Panc1 (cell line): ENCODE results near the gene FUS. TPM values are rescaled to one million over a fixed set of nuclear protein-coding genes. Genes with fewer than 3 reads are reported as not detected.

Source experiments
- ATAC-seq: fragments of 200-7000 bp; cut with Tn5 transposase; 2 replicates; pipeline ENCODE4 v1.9.1; 2020; ENCODE audit warnings: mild to moderate bottlenecking, moderate library complexity
- BruUV-seq: library from RNA; stranded (reverse); fragments of 400-500 nt; replicated peaks from 2 replicates; lab custom pipeline; 2021; lab: Mats Ljungman, UMichigan
- CTCF ChIA-PET: fragments of 300-600 bp; sonication (Branson Sonifier 250); formaldehyde crosslinking; loops from one replicate; lab custom pipeline; 2022; ENCODE audit warnings: antibody characterized with exemption; lab: Charles Lee
- POLR2A ChIA-PET: fragments of 300-600 bp; sonication (Branson Sonifier 250); formaldehyde crosslinking; loops from one replicate; lab custom pipeline; 2022; ENCODE audit warnings: antibody characterized with exemption; lab: Charles Lee
- DNase-seq: peaks from one replicate; pipeline ENCODE4 v3.0.0-alpha.2; 2010; ENCODE audit warnings: low read depth, low spot score
- H3K27ac ChIP-seq: 2 replicates; pipeline ENCODE4 v1.5.1; 2011; ENCODE audit warnings: mild to moderate bottlenecking, low read length, inconsistent platforms
- H3K27me3 ChIP-seq: fragments of 200-500 bp; sonication (Bioruptor generic); 2 replicates; pipeline ENCODE4 v1.6.0; 2014; ENCODE audit warnings: low read length, inconsistent platforms; ENCODE audit not compliant: control insufficient read depth, insufficient read depth
- H3K36me3 ChIP-seq: fragments of 200-500 bp; sonication (Bioruptor generic); 2 replicates; pipeline ENCODE4 v1.5.1; 2014; ENCODE audit warnings: inconsistent platforms, mild to moderate bottlenecking, low read length, moderate library complexity; ENCODE audit not compliant: control insufficient read depth, insufficient read depth
- H3K4me1 ChIP-seq: 2 replicates; pipeline ENCODE4 v1.5.1; 2011; ENCODE audit warnings: inconsistent platforms, mild to moderate bottlenecking, low read length, moderate library complexity; ENCODE audit not compliant: control insufficient read depth, insufficient read depth
- H3K4me3 ChIP-seq, 2 experiments: 2 replicates each; pipeline ENCODE4 v1.5.1; 2011 to 2012; ENCODE audit warnings: low read depth in 2 of 2, low read length in 2 of 2, mild to moderate bottlenecking in 2 of 2, inconsistent platforms in 1 of 2, moderate library complexity in 1 of 2
- H3K9me3 ChIP-seq: fragments of 200-500 bp; sonication (Bioruptor generic); 2 replicates; pipeline ENCODE4 v1.5.1; 2014; ENCODE audit warnings: low read depth, mild to moderate bottlenecking, inconsistent platforms, low read length, moderate library complexity; ENCODE audit not compliant: control insufficient read depth, insufficient read depth
- POLR2AphosphoS5 ChIP-seq: IDR thresholded peaks from 2 replicates; pipeline ENCODE4 v1.6.1; 2012; ENCODE audit warnings: mild to moderate bottlenecking, low read depth, low read length, moderate library complexity
- SIN3A ChIP-seq: IDR thresholded peaks from 2 replicates; pipeline ENCODE4 v1.6.1; 2012; ENCODE audit warnings: low read depth, mild to moderate bottlenecking, low read length, moderate library complexity, borderline replicate concordance; ENCODE audit not compliant: insufficient read depth
- TCF7L2 ChIP-seq: IDR thresholded peaks from 2 replicates; pipeline ENCODE4 v1.6.1; 2011; ENCODE audit warnings: mild to moderate bottlenecking, low read depth, low read length, inconsistent platforms
- in situ Hi-C: cut with HindIII; loops from 2 replicates; pipeline ENCODE4 v1.10.0; 2016; ENCODE audit warnings: low sequenced_read_pairs, low pct_unique_long_range_greater_than_20kb
- intact Hi-C: fragments of 100-400 bp; cut with micrococcal nuclease; formaldehyde crosslinking; loops from one replicate; pipeline ENCODE4 v1.10.0; 2022; ENCODE audit not compliant: unreplicated experiment
- total RNA-seq: library from RNA; stranded (reverse); gene quantifications from one replicate; pipeline ENCODE4 v1.2.1, GENCODE V29; 2021; ENCODE audit not compliant: unreplicated experiment
- TF ChIP-seq, protein P1 (sequence below), 2 experiments: IDR thresholded peaks; 2 replicates each; pipeline ENCODE4 v1.6.1; 2011 to 2012; ENCODE audit warnings: low read depth in 2 of 2, control low read depth in 1 of 2, low read length in 1 of 2, mild to moderate bottlenecking in 1 of 2, moderate library complexity in 1 of 2; ENCODE audit not compliant: insufficient read depth in 1 of 2
- TF ChIP-seq, protein P2 (sequence below): fragments of 450-650 bp; IDR thresholded peaks from 2 replicates; pipeline ENCODE4 v1.5.1; 2017; ENCODE audit warnings: mild to moderate bottlenecking

The FUS gene
- total RNA-seq, 1 experiment from 2014 or later = 441 TPM

DNA sequence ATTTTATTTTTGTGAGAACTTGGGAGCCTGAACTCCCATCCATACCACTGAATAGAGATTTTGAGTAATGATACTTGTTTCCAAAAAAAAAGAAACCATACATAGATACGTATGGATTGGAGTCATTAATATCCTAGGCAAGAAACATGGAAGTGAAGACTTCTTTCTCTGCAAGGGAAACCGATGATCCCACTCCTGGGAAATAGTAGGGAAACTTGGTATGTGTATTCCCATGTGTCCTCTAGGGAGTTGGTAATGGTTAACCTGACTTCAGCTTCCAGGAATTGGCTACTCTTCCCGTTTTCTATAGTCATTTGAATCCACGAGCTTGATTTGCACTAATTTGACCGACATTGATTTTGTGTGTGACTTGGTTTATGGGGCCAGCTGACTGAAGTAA, 5.4 kb downstream of the FUS start:
- ATAC-seq (no peak), DNase-seq (no peak)
- no TSS peak for BruUV-seq
- no peak overlapping the region for H3K27ac ChIP-seq
- H3K4me3 ChIP-seq = no peak overlapping the region
- ChIA-PET POLR2A (no interaction called here), CTCF (no interaction called here)
- H3K36me3 ChIP-seq = peaks cover 75% of the 10 kb centered on the region
- TF ChIP-seq, protein P1, sequence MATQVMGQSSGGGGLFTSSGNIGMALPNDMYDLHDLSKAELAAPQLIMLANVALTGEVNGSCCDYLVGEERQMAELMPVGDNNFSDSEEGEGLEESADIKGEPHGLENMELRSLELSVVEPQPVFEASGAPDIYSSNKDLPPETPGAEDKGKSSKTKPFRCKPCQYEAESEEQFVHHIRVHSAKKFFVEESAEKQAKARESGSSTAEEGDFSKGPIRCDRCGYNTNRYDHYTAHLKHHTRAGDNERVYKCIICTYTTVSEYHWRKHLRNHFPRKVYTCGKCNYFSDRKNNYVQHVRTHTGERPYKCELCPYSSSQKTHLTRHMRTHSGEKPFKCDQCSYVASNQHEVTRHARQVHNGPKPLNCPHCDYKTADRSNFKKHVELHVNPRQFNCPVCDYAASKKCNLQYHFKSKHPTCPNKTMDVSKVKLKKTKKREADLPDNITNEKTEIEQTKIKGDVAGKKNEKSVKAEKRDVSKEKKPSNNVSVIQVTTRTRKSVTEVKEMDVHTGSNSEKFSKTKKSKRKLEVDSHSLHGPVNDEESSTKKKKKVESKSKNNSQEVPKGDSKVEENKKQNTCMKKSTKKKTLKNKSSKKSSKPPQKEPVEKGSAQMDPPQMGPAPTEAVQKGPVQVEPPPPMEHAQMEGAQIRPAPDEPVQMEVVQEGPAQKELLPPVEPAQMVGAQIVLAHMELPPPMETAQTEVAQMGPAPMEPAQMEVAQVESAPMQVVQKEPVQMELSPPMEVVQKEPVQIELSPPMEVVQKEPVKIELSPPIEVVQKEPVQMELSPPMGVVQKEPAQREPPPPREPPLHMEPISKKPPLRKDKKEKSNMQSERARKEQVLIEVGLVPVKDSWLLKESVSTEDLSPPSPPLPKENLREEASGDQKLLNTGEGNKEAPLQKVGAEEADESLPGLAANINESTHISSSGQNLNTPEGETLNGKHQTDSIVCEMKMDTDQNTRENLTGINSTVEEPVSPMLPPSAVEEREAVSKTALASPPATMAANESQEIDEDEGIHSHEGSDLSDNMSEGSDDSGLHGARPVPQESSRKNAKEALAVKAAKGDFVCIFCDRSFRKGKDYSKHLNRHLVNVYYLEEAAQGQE (IDR thresholded peaks at IDR 0.05; ENCODE audit: insufficient read depth in 1 of 2, low read depth in 2 of 2, low read length in 1 of 2) = no peak
- TF ChIP-seq SIN3A (no peak), TCF7L2 (no peak), POLR2AphosphoS5 (no peak)
- TF ChIP-seq, protein P2, sequence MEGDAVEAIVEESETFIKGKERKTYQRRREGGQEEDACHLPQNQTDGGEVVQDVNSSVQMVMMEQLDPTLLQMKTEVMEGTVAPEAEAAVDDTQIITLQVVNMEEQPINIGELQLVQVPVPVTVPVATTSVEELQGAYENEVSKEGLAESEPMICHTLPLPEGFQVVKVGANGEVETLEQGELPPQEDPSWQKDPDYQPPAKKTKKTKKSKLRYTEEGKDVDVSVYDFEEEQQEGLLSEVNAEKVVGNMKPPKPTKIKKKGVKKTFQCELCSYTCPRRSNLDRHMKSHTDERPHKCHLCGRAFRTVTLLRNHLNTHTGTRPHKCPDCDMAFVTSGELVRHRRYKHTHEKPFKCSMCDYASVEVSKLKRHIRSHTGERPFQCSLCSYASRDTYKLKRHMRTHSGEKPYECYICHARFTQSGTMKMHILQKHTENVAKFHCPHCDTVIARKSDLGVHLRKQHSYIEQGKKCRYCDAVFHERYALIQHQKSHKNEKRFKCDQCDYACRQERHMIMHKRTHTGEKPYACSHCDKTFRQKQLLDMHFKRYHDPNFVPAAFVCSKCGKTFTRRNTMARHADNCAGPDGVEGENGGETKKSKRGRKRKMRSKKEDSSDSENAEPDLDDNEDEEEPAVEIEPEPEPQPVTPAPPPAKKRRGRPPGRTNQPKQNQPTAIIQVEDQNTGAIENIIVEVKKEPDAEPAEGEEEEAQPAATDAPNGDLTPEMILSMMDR = no peak
- no peaks in the 10 kb centered on the region for H3K27me3 ChIP-seq
- H3K4me1 ChIP-seq = peaks cover 13% of the 10 kb centered on the region
- in situ Hi-C loops (no loop called here), intact Hi-C loops (no loop called here)
- no peaks in the 10 kb centered on the region for H3K9me3 ChIP-seq

DNA sequence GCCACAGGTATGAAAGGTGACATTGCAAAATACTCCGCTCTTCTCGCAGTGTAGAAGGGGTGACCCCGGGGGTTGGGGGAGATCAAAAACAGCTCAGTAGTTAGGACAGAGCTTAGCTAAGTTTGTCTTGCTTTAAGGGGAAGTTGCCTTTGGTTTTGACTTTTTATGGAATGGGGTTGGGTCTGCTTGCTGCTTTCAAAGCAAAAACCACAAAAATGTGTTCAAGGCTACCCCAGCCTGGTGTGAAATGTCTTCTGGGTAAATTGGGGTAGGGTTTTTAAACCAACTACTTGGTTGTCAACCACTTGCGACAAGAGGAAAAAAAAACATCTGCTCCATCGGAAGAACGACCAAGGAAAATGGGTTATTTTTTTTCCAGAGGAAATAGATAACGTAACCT, 6.2 kb downstream of the FUS start:
- intact Hi-C loops (no loop called here), in situ Hi-C loops (no loop called here)
- ATAC-seq (no peak), DNase-seq (no peak)
- no peak for TF ChIP-seq TCF7L2
- POLR2A ChIA-PET = interaction anchor here (0.6 kb wide), 1 partner anchor 186 kb away, joined by 9 read pairs; no protein-coding TSS in a partner anchor
- BruUV-seq = no TSS peak
- CTCF ChIA-PET = no interaction called here
- peak overlapping the region; percentile 32; the same call in 1 of the 2 replicates for H3K27ac ChIP-seq
- peaks cover 13% of the 10 kb centered on the region for H3K4me1 ChIP-seq
- peaks cover 80% of the 10 kb centered on the region for H3K36me3 ChIP-seq
- no peaks in the 10 kb centered on the region for H3K9me3 ChIP-seq
- H3K27me3 ChIP-seq = no peaks in the 10 kb centered on the region
- H3K4me3 ChIP-seq = no peak overlapping the region

GRCh38 chr16:31186930-31187807, 7.2 kb downstream of the FUS start:
- Histone ChIP-seq H3K9me3 (no peaks in the 10 kb centered on the region), H3K4me1 (peaks cover 13% of the 10 kb centered on the region), H3K4me3 (no peak overlapping the region), H3K27me3 (no peaks in the 10 kb centered on the region), H3K36me3 (peaks cover 83% of the 10 kb centered on the region), H3K27ac (no peak overlapping the region)
- no peak for DNase-seq
- BruUV-seq = no TSS peak
- in situ Hi-C loops (no loop called here), intact Hi-C loops (no loop called here)
- ChIA-PET POLR2A (interaction anchor here (0.6 kb wide), 1 partner anchor 44 kb away, joined by 4 read pairs; no protein-coding TSS in a partner anchor), CTCF (no interaction called here)
- ATAC-seq = no peak
- peak; percentile 39; the same call in 1 of the 2 replicates for TF ChIP-seq POLR2AphosphoS5
- TF ChIP-seq, protein P2 = no peak
